NCI-H1105 treated with DMSO at 0.1 percent for 48 hours (cell line): ENCODE measurements around the gene NCKAP5L.
"Not testable (repeated sequence)": the region's sequence is repeated elsewhere in the genome, so short reads cannot be mapped to it uniquely, and the experiment has no call there.

Experiments
- DNase-seq: peaks from one replicate; lab custom pipeline; 2025; lab: John Stamatoyannopoulos, UW

The NCKAP5L gene

GRCh38 chr12:49800421-49801140 lies 27.6 kb downstream of the NCKAP5L start:
- no peak for DNase-seq

- no peak for DNase-seq
Observed at GRCh38 chr12:49798934-49799333, 29.3 kb downstream of the NCKAP5L start.

- DNase-seq = no peak
Observed at GRCh38 chr12:49798248-49798647, 30.0 kb downstream of the NCKAP5L start.

- no peak for DNase-seq
Observed at GRCh38 chr12:49797449-49797776, 30.8 kb downstream of the NCKAP5L start.

- DNase-seq = no peak
Observed at GRCh38 chr12:49796606-49797448, 31.4 kb downstream of the NCKAP5L start.

GRCh38 chr12:49796155-49796554 lies 32.1 kb downstream of the NCKAP5L start:
- no peak for DNase-seq

GRCh38 chr12:49795654-49796105 lies 32.5 kb downstream of the NCKAP5L start:
- no peak for DNase-seq

DNA sequence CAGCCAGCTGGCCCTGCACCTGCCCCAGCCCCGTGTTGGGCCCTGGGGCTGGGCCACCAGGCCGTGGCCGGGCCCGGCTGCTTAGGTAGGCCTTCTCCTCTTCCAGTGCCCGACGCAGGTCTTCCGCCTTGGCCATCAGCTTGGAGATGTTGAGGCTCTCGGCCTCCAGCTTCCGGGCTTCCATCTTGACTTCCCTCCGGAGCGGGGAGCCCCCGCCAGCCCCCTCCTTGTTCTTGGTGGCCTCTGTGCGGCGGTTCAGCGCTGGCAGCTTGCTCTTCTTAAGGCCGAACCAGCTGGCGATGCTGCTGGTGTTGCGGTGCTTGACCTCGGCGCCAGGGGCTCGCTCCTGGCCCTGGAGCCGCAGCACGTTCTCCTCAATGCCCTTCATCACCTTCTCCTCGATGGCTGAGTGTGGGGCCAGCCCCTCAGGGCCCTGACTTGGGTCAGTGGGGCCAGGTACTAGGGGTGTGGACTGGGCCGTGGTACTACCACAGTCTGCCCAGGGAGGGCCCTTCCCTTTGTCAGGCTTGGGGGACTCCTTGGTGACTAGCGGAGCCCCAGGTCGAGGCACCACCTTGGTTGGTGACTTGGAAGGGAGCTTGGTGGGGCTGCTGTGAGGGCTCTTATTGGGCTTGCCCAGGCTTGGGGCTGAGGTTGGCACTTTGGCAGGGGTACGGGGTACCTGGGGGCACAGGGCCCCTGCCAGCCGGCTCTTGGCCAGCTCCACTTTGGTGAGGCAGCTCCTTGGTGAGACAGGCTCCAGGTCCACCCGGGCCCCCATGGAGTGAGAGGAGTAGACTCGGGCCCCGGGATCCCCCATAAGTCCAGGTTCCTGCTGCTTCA lies 33.2 kb downstream of the NCKAP5L start:
- DNase-seq = no peak

DNA sequence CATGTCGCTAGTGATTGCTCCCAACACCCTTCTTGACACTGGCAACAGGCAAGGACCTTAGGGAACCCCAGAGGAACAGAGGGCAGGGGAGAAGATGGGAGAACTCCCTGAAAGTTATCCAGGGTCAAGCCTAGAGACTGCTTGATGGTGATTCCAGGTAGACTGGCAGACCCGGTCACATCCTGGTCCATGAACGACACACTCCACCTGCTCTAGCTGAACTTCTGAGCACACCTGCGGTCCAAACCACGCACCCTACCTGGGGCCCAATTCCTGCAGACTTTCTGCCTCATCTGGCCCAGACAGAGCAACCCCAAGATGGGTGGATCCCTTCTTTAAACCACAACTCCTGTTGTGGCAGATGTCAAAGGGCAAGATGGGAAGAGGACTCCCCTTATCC lies 34.2 kb downstream of the NCKAP5L start:
- no peak for DNase-seq

- no peak for DNase-seq
Observed at GRCh38 chr12:49793620-49794019, 34.6 kb downstream of the NCKAP5L start.

DNA sequence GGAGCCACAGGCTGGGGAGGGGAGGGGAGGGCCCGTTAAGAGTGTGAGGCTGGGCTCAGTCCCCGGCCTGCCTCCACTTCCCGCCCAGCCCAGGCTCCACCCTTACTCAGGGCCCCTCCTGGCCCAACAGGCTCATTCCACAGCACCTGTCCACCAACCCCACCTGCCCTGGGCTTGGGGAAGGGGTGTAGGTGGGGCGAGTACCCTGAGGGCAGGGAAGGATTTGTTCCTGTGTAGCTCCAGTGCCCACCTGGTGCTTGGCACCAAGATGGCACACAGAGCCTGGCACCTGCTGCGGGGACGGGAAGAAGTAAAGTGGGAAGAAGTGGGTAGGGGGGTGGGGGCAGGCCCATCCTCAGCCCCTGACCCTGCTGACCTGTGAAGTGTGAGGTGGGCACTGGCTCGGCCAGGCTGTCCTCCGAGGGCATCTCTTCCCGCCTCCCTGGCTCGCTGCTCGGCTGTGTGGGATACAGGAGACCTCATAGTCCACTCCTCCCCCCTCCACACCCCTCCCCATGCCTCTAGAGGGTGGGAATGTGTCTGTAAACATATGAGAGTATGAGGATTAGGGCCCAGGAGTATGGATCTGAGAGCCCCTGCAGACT lies 35.1 kb downstream of the NCKAP5L start:
- no peak for DNase-seq

DNA sequence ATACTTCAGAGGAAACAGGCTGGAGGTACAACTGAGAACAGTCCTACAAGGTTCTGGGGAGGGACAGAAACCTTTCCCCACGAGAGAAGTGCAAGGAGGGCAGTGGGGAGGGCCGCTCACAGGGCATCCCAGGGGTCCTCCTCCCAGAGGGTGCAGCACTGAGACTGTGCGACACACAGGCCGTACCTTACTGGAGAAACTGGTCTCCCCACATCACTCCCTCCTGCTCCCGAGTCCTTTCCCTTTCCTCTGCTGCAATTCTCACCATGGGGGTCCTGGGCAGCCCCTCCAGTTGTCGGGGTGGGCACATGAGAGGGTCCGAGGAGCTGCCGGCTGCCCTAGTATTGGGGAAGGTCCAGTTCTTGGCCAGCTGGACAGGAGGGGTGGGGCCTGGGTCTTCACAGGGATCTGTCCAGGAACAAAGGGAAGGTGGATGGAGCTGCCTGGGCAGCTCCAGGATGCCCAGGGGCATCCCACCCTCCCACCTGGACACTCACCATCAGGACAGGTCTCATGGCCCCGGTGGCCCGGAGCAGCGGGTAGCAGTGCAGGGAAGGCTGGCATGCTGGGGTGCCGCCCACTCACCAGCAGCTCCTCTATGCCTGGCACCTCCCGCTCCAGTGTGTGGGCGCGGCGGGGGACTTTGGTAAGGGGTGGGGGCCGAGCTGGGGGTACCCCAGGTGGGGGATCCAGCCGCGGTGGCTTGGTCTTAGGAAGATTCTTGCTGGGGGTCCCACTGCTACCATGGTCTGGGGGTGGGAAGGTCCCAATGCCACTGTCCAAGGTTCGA lies 35.8 kb downstream of the NCKAP5L start:
- no peak for DNase-seq

DNA sequence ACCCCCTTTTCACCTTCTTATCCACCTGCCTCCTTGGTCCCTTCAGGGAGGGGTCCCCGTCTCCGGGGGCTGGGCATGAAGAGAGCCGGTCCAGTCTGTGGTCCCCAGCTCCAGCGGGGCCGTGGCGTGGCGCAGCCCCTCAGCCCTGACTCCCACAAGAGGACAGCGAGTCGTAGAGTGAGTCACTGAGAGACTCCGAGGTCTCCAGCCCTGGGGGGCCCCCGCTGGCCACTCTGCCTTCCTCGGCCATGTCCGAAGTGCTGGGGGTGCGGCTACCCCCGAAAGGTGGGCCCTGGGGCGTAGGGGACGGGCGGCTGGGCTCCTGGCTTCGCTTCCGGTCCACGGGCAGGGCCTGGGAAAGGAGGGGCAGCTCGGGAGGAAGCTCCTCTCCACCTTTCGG lies 36.5 kb downstream of the NCKAP5L start:
- no peak for DNase-seq

GRCh38 chr12:49790741-49791555 lies 37.3 kb downstream of the NCKAP5L start:
- DNase-seq = no peak

- no peak for DNase-seq
Observed at GRCh38 chr12:49789992-49790391, 38.2 kb downstream of the NCKAP5L start.

- DNase-seq = no peak
Observed at GRCh38 chr12:49787672-49788071, 40.5 kb downstream of the NCKAP5L start.

DNA sequence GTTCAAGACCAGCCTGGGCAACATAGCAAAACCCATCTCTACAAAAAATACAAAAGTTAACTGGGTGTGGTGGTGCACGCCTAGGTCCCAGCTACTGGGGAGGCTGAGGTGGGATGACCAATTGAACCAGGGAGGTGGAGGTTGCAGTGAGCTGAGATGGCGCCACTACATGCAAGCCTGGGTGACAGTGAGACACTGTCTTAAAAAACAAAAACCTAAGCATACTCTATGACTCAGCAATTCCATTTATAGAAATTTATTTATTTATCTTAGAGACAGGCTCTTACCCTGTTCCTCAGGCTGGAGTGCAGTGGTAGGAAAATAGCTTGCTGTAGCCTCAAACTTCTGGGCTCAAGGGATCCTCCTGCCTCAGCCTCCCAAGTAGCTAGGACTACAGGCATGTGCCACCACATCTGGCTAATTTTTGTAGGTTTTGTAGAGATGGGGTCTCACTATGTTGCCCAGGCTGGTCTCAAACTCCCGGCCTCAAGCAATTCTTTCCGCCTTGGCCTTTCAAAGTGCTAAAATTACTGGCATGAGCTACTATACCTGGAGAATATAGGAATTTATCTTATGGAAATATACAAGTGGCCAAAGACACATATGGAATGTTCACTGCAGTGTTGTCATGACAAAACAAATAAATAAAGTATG lies 43.3 kb downstream of the NCKAP5L start:
- DNase-seq = no peak

DNA sequence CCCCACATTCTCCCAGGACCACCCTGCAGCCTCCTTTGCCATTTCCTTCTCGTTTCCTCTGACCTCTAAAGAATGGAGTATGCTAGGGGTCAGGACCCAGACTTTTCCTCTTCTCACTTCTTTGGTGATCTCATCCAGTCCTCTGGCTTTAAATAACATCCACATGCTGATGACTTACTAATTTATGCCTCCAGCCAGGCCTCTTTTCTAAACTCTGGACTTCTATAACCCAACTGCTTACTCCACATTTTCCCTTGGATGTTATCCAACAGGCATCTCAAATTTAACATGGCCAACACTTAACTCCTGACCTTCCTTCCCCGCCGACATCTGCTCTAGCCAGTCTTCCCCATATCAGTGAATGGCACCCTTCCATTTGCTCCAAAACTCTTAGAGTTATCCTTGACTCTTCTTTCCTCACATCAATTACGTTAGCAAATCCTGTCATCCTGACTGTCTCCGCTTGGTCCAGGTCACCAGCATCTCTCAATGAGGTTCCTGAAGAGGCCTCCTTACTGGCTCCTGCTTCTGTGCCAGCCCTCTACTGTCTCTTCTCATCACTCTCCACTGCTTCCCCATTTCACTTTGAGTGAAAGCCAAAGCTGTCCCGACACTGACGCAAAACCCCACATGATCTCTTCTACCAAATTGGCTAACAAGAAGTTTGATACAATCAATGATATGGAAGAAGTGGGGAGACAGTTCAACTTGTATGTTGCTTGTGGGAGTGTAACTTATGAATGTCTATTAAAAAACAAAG lies 44.1 kb downstream of the NCKAP5L start:
- no peak for DNase-seq

DNA sequence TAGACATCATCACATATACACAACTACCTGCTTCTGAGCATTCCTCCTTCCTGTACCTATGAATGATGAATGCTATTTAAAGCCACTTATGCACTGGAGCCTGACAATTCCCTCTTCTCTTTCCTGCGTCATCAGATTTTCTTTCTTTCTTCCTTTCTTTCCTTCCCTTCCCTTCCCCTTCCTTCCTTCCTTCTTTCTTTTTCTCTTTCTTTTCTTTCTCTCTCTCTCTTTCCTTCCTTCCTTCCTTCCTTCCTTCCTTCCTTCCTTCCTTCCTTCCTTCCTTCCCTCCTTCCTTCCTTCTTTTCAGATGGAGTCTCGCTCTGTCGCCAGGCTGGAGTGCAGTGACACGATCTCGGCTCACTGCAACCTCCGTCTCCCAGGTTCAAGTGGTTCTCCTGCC lies 47.3 kb downstream of the NCKAP5L start:
- not testable (repeated sequence) for DNase-seq
